ENCODE results near the gene OPA1. TPM values are rescaled to one million over a fixed set of nuclear protein-coding genes. Genes with fewer than 3 reads are reported as not detected.

Gene OPA1
- total and polyA plus RNA-seq, 2 of the 13 experiments (the other 11 are each of a cell fraction or from before 2014, with no cell fraction given), result 26.7 to 78.5 TPM

DNA sequence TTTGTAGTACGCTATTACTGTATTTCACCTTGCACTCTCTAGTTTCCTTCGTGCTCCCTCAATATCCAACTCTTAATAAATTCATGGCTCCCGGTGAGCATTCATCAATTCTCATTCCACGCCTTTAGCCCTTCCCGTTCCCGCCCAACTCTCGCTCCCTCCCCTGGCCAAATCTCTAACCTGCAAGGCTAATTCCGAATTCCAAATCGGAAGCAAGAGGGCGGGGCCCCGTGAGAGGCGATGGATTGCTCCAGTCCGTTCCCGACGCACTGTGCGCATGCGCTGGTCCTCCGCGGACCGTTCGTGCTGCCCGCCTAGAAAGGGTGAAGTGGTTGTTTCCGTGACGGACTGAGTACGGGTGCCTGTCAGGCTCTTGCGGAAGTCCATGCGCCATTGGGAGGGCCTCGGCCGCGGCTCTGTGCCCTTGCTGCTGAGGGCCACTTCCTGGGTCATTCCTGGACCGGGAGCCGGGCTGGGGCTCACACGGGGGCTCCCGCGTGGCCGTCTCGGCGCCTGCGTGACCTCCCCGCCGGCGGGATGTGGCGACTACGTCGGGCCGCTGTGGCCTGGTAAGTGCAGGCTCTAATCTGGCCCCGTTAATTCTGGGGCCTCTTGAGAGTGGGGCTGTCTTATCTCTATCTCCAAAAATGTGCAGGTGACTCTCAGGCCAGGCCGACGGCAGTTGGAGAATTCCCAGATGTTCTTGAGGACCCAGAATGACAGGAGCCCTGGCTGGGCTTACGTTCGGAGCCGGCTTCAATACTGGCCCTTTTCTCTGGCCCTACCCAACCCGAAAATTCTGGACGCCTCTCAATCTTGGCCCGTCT is at the start of gene OPA1 (continued):
- TF ChIP-seq, protein P1, sequence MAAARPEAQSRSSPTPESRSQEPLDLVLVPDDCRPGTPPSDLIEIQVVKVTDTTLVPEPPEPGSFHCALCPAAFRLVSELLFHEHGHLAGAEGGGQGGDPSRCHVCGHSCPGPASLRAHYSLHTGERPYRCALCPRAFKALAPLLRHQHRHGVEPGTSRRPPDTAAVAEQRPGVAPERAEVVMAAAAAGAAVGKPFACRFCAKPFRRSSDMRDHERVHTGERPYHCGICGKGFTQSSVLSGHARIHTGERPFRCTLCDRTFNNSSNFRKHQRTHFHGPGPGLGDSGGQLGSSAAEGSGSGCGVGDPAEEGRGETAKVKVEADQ (CRISPR knock-in tag; IDR thresholded peaks at IDR 0.05; ENCODE audit: borderline replicate concordance), result peak; percentile 88
- TF ChIP-seq NFIC (IDR thresholded peaks at IDR 0.05; ENCODE audit: low read length) (no peak), YY1 (IDR thresholded peaks at IDR 0.05; ENCODE audit: insufficient read depth, insufficient replicate concordance, low read depth, low read length) (peak; percentile 91), FOXJ3 (CRISPR knock-in tag; IDR thresholded peaks at IDR 0.05; ENCODE audit: borderline replicate concordance) (peak; percentile 89; the same call in 1 of the 2 replicates), MTA3 (CRISPR knock-in tag; IDR thresholded peaks at IDR 0.05) (no peak), KDM1A (CRISPR knock-in tag; IDR thresholded peaks at IDR 0.05) (peak; percentile 53; the same call in 1 of the 2 replicates), SCMH1 (CRISPR knock-in tag; IDR thresholded peaks at IDR 0.05; ENCODE audit: borderline replicate concordance) (no peak), CBX5 (CRISPR knock-in tag; IDR thresholded peaks at IDR 0.05; ENCODE audit: borderline replicate concordance) (peak; percentile 99), TCF12 (IDR thresholded peaks at IDR 0.05) (no peak), TCF12 (CRISPR knock-in tag; IDR thresholded peaks at IDR 0.05) (0 out of 2 replicates have a peak, but pooled peaks have one; percentile 59), NFATC3 (CRISPR knock-in tag; IDR thresholded peaks at IDR 0.05) (peak; percentile 80; the same call in 1 of the 2 replicates), SKI (IDR thresholded peaks at IDR 0.05; ENCODE audit: partially characterized antibody) (peak; percentile 54), MYNN (CRISPR knock-in tag; IDR thresholded peaks at IDR 0.05; ENCODE audit: low read depth) (0 out of 2 replicates have a peak, but pooled peaks have one; percentile 42), HNRNPL (IDR thresholded peaks at IDR 0.05; ENCODE audit: low read depth, low read length) (0 out of 2 replicates have a peak, but pooled peaks have one; percentile 33), ZSCAN9 (CRISPR knock-in tag; IDR thresholded peaks at IDR 0.05; ENCODE audit: borderline replicate concordance) (peak; percentile 86), ZNF451 (CRISPR knock-in tag; IDR thresholded peaks at IDR 0.05) (0 out of 2 replicates have a peak, but pooled peaks have one; percentile 68), POLR2A (IDR thresholded peaks at IDR 0.05; ENCODE audit: insufficient read depth in 1 of 2, low read depth in 2 of 2, low read length in 2 of 2) (peak; percentile 76 to 92), ZNF768 (CRISPR knock-in tag; IDR thresholded peaks at IDR 0.05) (peak; percentile 88)
- TF ChIP-seq, protein P2, sequence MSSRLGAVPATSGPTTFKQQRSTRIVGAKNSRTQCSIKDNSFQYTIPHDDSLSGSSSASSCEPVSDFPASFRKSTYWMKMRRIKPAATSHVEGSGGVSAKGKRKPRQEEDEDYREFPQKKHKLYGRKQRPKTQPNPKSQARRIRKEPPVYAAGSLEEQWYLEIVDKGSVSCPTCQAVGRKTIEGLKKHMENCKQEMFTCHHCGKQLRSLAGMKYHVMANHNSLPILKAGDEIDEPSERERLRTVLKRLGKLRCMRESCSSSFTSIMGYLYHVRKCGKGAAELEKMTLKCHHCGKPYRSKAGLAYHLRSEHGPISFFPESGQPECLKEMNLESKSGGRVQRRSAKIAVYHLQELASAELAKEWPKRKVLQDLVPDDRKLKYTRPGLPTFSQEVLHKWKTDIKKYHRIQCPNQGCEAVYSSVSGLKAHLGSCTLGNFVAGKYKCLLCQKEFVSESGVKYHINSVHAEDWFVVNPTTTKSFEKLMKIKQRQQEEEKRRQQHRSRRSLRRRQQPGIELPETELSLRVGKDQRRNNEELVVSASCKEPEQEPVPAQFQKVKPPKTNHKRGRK (CRISPR knock-in tag; IDR thresholded peaks at IDR 0.05), result no peak; the same call in 1 of the 2 replicates
- TF ChIP-seq, protein P3, sequence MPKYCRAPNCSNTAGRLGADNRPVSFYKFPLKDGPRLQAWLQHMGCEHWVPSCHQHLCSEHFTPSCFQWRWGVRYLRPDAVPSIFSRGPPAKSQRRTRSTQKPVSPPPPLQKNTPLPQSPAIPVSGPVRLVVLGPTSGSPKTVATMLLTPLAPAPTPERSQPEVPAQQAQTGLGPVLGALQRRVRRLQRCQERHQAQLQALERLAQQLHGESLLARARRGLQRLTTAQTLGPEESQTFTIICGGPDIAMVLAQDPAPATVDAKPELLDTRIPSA (CRISPR knock-in tag; IDR thresholded peaks at IDR 0.05; ENCODE audit: borderline replicate concordance), result no peak
- TF ChIP-seq, protein P4, sequence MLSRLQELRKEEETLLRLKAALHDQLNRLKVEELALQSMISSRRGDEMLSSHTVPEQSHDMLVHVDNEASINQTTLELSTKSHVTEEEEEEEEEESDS (CRISPR knock-in tag; IDR thresholded peaks at IDR 0.05; ENCODE audit: borderline replicate concordance), result no peak; the same call in 1 of the 2 replicates
- TF ChIP-seq, protein P5, sequence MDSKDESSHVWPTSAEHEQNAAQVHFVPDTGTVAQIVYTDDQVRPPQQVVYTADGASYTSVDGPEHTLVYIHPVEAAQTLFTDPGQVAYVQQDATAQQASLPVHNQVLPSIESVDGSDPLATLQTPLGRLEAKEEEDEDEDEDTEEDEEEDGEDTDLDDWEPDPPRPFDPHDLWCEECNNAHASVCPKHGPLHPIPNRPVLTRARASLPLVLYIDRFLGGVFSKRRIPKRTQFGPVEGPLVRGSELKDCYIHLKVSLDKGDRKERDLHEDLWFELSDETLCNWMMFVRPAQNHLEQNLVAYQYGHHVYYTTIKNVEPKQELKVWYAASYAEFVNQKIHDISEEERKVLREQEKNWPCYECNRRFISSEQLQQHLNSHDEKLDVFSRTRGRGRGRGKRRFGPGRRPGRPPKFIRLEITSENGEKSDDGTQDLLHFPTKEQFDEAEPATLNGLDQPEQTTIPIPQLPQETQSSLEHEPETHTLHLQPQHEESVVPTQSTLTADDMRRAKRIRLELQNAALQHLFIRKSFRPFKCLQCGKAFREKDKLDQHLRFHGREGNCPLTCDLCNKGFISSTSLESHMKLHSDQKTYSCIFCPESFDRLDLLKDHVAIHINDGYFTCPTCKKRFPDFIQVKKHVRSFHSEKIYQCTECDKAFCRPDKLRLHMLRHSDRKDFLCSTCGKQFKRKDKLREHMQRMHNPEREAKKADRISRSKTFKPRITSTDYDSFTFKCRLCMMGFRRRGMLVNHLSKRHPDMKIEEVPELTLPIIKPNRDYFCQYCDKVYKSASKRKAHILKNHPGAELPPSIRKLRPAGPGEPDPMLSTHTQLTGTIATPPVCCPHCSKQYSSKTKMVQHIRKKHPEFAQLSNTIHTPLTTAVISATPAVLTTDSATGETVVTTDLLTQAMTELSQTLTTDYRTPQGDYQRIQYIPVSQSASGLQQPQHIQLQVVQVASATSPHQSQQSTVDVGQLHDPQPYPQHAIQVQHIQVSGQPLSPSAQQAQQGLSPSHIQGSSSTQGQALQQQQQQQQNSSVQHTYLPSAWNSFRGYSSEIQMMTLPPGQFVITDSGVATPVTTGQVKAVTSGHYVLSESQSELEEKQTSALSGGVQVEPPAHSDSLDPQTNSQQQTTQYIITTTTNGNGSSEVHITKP (CRISPR knock-in tag; IDR thresholded peaks at IDR 0.05; ENCODE audit: low read depth), result peak; percentile 97
- TF ChIP-seq, protein P6, sequence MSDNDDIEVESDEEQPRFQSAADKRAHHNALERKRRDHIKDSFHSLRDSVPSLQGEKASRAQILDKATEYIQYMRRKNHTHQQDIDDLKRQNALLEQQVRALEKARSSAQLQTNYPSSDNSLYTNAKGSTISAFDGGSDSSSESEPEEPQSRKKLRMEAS (IDR thresholded peaks at IDR 0.05), result peak; percentile 94
